KMS-11 (cell line): Measurements from ENCODE around the gene NUBP2.

Experiments
- H2AFZ ChIP-seq: fragments of 200-600 bp; sonication (generic); 2 replicates; pipeline ENCODE4 v1.6.1; 2016; ENCODE audit warnings: antibody characterized with exemption, mixed run types, low read depth
- H3K27ac ChIP-seq: fragments of 200-600 bp; sonication (generic); 2 replicates; pipeline ENCODE4 v1.6.1; 2016; ENCODE audit warnings: mild to moderate bottlenecking, mixed run types
- H3K27me3 ChIP-seq: fragments of 200-600 bp; sonication (generic); 2 replicates; pipeline ENCODE4 v1.6.1; 2017; ENCODE audit warnings: mild to moderate bottlenecking, low read depth, mixed run types, moderate library complexity; ENCODE audit not compliant: insufficient read depth
- H3K36me3 ChIP-seq: fragments of 200-600 bp; sonication (generic); 2 replicates; pipeline ENCODE4 v1.6.1; 2017; ENCODE audit warnings: mild to moderate bottlenecking, mixed run types; ENCODE audit not compliant: insufficient read depth
- H3K4me1 ChIP-seq: fragments of 200-600 bp; sonication (generic); 2 replicates; pipeline ENCODE4 v1.6.1; 2016; ENCODE audit warnings: mild to moderate bottlenecking, low read depth, mixed run types; ENCODE audit not compliant: poor library complexity, severe bottlenecking
- H3K4me2 ChIP-seq: fragments of 200-600 bp; sonication (generic); 2 replicates; pipeline ENCODE4 v1.7.0; 2016; ENCODE audit warnings: mild to moderate bottlenecking, mixed run types
- H3K4me3 ChIP-seq: fragments of 200-600 bp; sonication (generic); IDR thresholded peaks from 2 replicates; pipeline ENCODE4 v1.6.1; 2017; ENCODE audit warnings: low read depth, low read length, mixed read lengths; ENCODE audit not compliant: insufficient read depth
- H3K79me2 ChIP-seq: fragments of 200-600 bp; sonication (generic); 2 replicates; pipeline ENCODE4 v1.6.1; 2016; ENCODE audit warnings: low read depth, mixed run types; ENCODE audit not compliant: insufficient read depth
- H3K9ac ChIP-seq: fragments of 200-600 bp; sonication (generic); 2 replicates; pipeline ENCODE4 v1.6.1; 2016; ENCODE audit warnings: mild to moderate bottlenecking, mixed run types
- H4K20me1 ChIP-seq: fragments of 200-600 bp; sonication (generic); 2 replicates; pipeline ENCODE4 v1.6.1; 2016; ENCODE audit warnings: mild to moderate bottlenecking, mixed run types; ENCODE audit not compliant: insufficient read depth
- TF ChIP-seq, protein P1 (sequence below): fragments of 200-600 bp; sonication (generic); conservative IDR thresholded peaks from 2 replicates; pipeline ENCODE4 v1.6.1; 2017; ENCODE audit warnings: low read depth, mild to moderate bottlenecking, antibody characterized with exemption, low read length, moderate library complexity, mixed read lengths

The NUBP2 gene

DNA sequence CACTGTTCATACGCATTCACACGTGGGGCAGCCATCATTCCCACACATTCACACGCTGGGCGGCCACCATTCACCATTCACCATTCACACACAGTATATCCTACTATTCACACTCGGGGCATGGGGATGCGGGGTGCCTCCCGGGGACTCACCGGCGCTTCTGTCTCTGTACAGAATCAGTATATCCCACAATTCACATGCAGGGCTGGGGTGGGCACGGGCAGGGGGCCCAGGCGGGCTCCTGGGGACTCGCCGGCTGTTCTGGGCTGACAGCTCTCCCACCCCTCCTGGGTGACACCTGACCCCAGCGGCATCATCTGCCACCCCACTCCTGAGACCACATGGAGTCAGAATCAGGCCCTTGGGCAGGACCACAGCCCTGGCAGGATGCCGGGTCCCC, 21.0 kb upstream of the NUBP2 start:
- no peak overlapping the region for H3K27ac ChIP-seq
- no peak overlapping the region for H2AFZ ChIP-seq
- no peaks in the 10 kb centered on the region for H3K27me3 ChIP-seq
- H3K36me3 ChIP-seq = no peaks in the 10 kb centered on the region
- no peaks in the 10 kb centered on the region for H3K4me1 ChIP-seq
- H3K4me2 ChIP-seq = no peak overlapping the region
- H3K79me2 ChIP-seq = no peaks in the 10 kb centered on the region
- no peak overlapping the region for H3K9ac ChIP-seq
- TF ChIP-seq, protein P1, sequence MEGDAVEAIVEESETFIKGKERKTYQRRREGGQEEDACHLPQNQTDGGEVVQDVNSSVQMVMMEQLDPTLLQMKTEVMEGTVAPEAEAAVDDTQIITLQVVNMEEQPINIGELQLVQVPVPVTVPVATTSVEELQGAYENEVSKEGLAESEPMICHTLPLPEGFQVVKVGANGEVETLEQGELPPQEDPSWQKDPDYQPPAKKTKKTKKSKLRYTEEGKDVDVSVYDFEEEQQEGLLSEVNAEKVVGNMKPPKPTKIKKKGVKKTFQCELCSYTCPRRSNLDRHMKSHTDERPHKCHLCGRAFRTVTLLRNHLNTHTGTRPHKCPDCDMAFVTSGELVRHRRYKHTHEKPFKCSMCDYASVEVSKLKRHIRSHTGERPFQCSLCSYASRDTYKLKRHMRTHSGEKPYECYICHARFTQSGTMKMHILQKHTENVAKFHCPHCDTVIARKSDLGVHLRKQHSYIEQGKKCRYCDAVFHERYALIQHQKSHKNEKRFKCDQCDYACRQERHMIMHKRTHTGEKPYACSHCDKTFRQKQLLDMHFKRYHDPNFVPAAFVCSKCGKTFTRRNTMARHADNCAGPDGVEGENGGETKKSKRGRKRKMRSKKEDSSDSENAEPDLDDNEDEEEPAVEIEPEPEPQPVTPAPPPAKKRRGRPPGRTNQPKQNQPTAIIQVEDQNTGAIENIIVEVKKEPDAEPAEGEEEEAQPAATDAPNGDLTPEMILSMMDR = no peak
- H4K20me1 ChIP-seq = no peaks in the 10 kb centered on the region
- H3K4me3 ChIP-seq = no peak overlapping the region

DNA sequence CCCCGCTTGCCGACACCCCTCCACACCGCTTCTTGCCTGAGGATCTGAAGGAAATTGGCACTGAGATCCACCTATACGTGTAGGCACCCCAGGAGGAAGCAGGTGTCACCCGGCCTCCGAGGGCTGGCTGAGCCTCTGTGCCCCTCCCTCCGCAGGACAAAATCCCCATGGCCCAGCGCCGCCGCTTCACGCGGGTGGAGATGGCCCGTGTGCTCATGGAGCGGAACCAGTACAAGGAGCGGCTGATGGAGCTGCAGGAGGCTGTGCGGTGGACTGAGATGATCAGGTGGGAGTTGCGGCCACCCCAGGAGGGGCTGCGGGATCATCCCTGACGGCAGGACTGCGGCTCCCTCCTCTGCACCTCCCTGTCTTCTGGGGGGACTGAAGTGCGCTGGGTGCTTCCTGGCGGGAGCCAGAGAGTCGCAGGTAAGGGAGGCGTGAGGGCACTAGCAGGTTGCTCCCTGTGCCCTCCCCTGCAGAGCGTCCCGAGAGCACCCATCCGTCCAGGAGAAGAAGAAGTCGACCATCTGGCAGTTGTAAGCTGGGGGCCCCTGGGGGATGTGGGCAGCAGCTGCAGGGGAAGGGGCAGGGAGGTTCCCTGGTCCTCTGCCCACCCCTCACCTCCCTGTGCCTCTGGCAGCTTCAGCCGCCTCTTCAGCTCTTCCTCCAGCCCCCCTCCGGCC, 20.4 kb upstream of the NUBP2 start:
- no peak overlapping the region for H3K4me2 ChIP-seq
- H3K79me2 ChIP-seq = no peaks in the 10 kb centered on the region
- TF ChIP-seq, protein P1 = no peak
- H3K27me3 ChIP-seq = no peaks in the 10 kb centered on the region
- H3K27ac ChIP-seq = no peak overlapping the region
- no peaks in the 10 kb centered on the region for H4K20me1 ChIP-seq
- H3K9ac ChIP-seq = no peak overlapping the region
- no peak overlapping the region for H2AFZ ChIP-seq
- H3K4me1 ChIP-seq = no peaks in the 10 kb centered on the region
- no peaks in the 10 kb centered on the region for H3K36me3 ChIP-seq
- H3K4me3 ChIP-seq = no peak overlapping the region

- Histone ChIP-seq H3K36me3 (no peaks in the 10 kb centered on the region), H3K27ac (no peak overlapping the region), H3K27me3 (no peaks in the 10 kb centered on the region), H3K4me2 (no peak overlapping the region), H3K4me3 (no peak overlapping the region), H3K4me1 (no peaks in the 10 kb centered on the region), H3K9ac (no peak overlapping the region), H3K79me2 (no peaks in the 10 kb centered on the region), H4K20me1 (no peaks in the 10 kb centered on the region), H2AFZ (no peak overlapping the region)
- TF ChIP-seq, protein P1 = no peak
Observed at GRCh38 chr16:1762879-1763520, 19.8 kb upstream of the NUBP2 start.

DNA sequence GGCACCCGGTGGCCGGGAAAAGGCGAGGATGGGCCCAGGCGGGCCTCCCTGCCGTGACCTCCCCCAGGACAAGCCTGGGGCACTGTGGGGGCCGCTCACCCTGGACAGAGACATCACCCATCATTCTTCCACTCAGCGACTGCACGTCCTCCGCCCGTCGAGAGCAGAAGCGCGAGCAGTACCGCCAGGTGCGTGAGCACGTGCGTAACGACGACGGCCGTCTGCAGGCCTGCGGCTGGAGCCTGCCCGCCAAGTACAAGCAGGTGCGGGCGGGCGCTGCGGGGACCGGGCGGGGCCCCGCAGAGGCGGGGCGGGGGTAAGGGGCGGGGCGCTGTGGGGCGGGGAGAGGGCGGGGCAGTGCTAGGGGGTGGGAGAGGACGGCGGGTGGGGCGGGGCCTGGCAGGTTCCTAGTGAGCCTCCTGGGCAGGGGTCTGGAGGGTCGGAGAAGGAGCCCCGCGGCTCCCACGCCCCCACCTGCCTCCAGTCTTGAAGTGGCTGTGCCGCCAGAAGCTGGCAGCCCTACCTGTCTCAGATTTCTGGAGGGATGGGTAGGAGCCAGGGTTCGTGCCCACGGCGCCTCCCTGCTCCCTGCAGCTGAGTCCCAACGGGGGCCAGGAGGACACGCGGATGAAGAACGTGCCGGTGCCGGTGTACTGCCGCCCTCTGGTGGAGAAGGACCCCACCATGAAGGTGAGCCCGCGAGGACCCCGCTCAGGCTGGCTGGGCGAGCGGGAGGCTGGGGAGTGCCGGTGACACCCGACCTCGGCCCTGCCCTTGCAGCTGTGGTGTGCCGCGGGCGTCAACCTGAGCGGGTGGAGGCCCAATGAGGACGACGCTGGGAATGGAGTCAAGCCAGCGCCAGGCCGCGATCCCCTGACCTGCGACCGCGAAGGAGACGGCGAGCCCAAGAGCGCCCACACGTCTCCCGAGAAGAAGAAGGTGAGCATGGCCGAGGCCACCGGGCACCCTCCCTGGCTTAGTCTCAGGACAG, 18.9 kb upstream of the NUBP2 start:
- H3K27me3 ChIP-seq = no peaks in the 10 kb centered on the region
- no peaks in the 10 kb centered on the region for H3K79me2 ChIP-seq
- no peak overlapping the region for H3K27ac ChIP-seq
- TF ChIP-seq, protein P1 = no peak
- H3K4me2 ChIP-seq = no peak overlapping the region
- H3K36me3 ChIP-seq = no peaks in the 10 kb centered on the region
- no peak overlapping the region for H3K4me3 ChIP-seq
- H4K20me1 ChIP-seq = no peaks in the 10 kb centered on the region
- no peaks in the 10 kb centered on the region for H3K4me1 ChIP-seq
- no peak overlapping the region for H3K9ac ChIP-seq
- no peak overlapping the region for H2AFZ ChIP-seq
